ENCODE results near the gene MPZL1.

Gene MPZL1

GRCh38 chr1:167775178-167775577 is 53.4 kb downstream of the MPZL1 start:
- H3K4me1 ChIP-seq (ENCODE audit: control insufficient read depth, insufficient read depth, low read length): no peaks in the 10 kb centered on the region
- H3K4me3 ChIP-seq (ENCODE audit: insufficient read depth, low read depth, low read length): no peak overlapping the region
- H3K9me3 ChIP-seq (ENCODE audit: control insufficient read depth, low read length): no peaks in the 10 kb centered on the region
- peaks cover 21% of the 10 kb centered on the region for H3K36me3 ChIP-seq (ENCODE audit: control insufficient read depth, insufficient read depth, low read length)
- WGBS, 2 experiments: 96% methylated on average over 2 of the region's 2 CpGs; no CpG with 5 or more reads in 1 of the 2 experiments
- no peaks in the 10 kb centered on the region for H3K27me3 ChIP-seq (ENCODE audit: control insufficient read depth, insufficient read depth, low read length, poor library complexity, severe bottlenecking)
- H3K27ac ChIP-seq (ENCODE audit: insufficient read depth, low read depth, low read length, poor library complexity, severe bottlenecking): no peak overlapping the region

GRCh38 chr1:167776151-167776550 is 54.4 kb downstream of the MPZL1 start:
- Histone ChIP-seq H3K9me3 (ENCODE audit: control insufficient read depth, low read length) (no peaks in the 10 kb centered on the region), H3K36me3 (ENCODE audit: control insufficient read depth, insufficient read depth, low read length) (peaks cover 22% of the 10 kb centered on the region)
- WGBS, 2 experiments: 98 to 100% methylated on average over 1 of the region's 1 CpG

GRCh38 chr1:167776616-167777268 is 55.0 kb downstream of the MPZL1 start:
- 93 to 100% methylated on average over 1 of the region's 1 CpG for WGBS, 2 experiments
- no peak overlapping the region for H3K4me3 ChIP-seq (ENCODE audit: insufficient read depth, low read depth, low read length)
- H3K27ac ChIP-seq (ENCODE audit: insufficient read depth, low read depth, low read length, poor library complexity, severe bottlenecking): no peak overlapping the region
- peaks cover 19% of the 10 kb centered on the region for H3K36me3 ChIP-seq (ENCODE audit: control insufficient read depth, insufficient read depth, low read length)
- H3K4me1 ChIP-seq (ENCODE audit: control insufficient read depth, insufficient read depth, low read length): no peaks in the 10 kb centered on the region
- no peaks in the 10 kb centered on the region for H3K9me3 ChIP-seq (ENCODE audit: control insufficient read depth, low read length)
- no peaks in the 10 kb centered on the region for H3K27me3 ChIP-seq (ENCODE audit: control insufficient read depth, insufficient read depth, low read length, poor library complexity, severe bottlenecking)

More at GRCh38 chr1:167776151-167776550, 54.4 kb downstream of the MPZL1 start:
- Histone ChIP-seq H3K27ac (ENCODE audit: insufficient read depth, low read depth, low read length, poor library complexity, severe bottlenecking) (no peak overlapping the region), H3K4me1 (ENCODE audit: control insufficient read depth, insufficient read depth, low read length) (no peaks in the 10 kb centered on the region), H3K27me3 (ENCODE audit: control insufficient read depth, insufficient read depth, low read length, poor library complexity, severe bottlenecking) (no peaks in the 10 kb centered on the region), H3K4me3 (ENCODE audit: insufficient read depth, low read depth, low read length) (no peak overlapping the region)

GRCh38 chr1:167777269-167777650 is 55.5 kb downstream of the MPZL1 start:
- Histone ChIP-seq H3K27ac (ENCODE audit: insufficient read depth, low read depth, low read length, poor library complexity, severe bottlenecking) (no peak overlapping the region), H3K36me3 (ENCODE audit: control insufficient read depth, insufficient read depth, low read length) (peaks cover 14% of the 10 kb centered on the region), H3K27me3 (ENCODE audit: control insufficient read depth, insufficient read depth, low read length, poor library complexity, severe bottlenecking) (no peaks in the 10 kb centered on the region), H3K4me3 (ENCODE audit: insufficient read depth, low read depth, low read length) (no peak overlapping the region), H3K4me1 (ENCODE audit: control insufficient read depth, insufficient read depth, low read length) (no peaks in the 10 kb centered on the region), H3K9me3 (ENCODE audit: control insufficient read depth, low read length) (no peaks in the 10 kb centered on the region)
- WGBS, 2 experiments: 95 to 96% methylated on average over 5 of the region's 5 CpGs

GRCh38 chr1:167781558-167781957 is 59.8 kb downstream of the MPZL1 start:
- Histone ChIP-seq H3K27me3 (ENCODE audit: control insufficient read depth, insufficient read depth, low read length, poor library complexity, severe bottlenecking) (no peaks in the 10 kb centered on the region), H3K9me3 (ENCODE audit: control insufficient read depth, low read length) (no peaks in the 10 kb centered on the region), H3K4me1 (ENCODE audit: control insufficient read depth, insufficient read depth, low read length) (no peaks in the 10 kb centered on the region), H3K36me3 (ENCODE audit: control insufficient read depth, insufficient read depth, low read length) (peaks cover 8% of the 10 kb centered on the region), H3K27ac (ENCODE audit: insufficient read depth, low read depth, low read length, poor library complexity, severe bottlenecking) (no peak overlapping the region), H3K4me3 (ENCODE audit: insufficient read depth, low read depth, low read length) (no peak overlapping the region)
- WGBS, 2 experiments: 80% methylated on average over 1 of the region's 2 CpGs; no CpG with 5 or more reads in 1 of the 2 experiments

- peaks cover 10% of the 10 kb centered on the region for H3K36me3 ChIP-seq (ENCODE audit: control insufficient read depth, insufficient read depth, low read length)
- no peak overlapping the region for H3K27ac ChIP-seq (ENCODE audit: insufficient read depth, low read depth, low read length, poor library complexity, severe bottlenecking)
- H3K9me3 ChIP-seq (ENCODE audit: control insufficient read depth, low read length): no peaks in the 10 kb centered on the region
- H3K4me1 ChIP-seq (ENCODE audit: control insufficient read depth, insufficient read depth, low read length): no peaks in the 10 kb centered on the region
- 96 to 100% methylated on average over 1 of the region's 1 CpG for WGBS, 2 experiments
- no peaks in the 10 kb centered on the region for H3K27me3 ChIP-seq (ENCODE audit: control insufficient read depth, insufficient read depth, low read length, poor library complexity, severe bottlenecking)
- no peak overlapping the region for H3K4me3 ChIP-seq (ENCODE audit: insufficient read depth, low read depth, low read length)
These were observed 61.2 kb downstream of the MPZL1 start for GRCh38 chr1:167782946-167783345.

- H3K9me3 ChIP-seq (ENCODE audit: control insufficient read depth, low read length): no peaks in the 10 kb centered on the region
- no peak overlapping the region for H3K27ac ChIP-seq (ENCODE audit: insufficient read depth, low read depth, low read length, poor library complexity, severe bottlenecking)
- H3K36me3 ChIP-seq (ENCODE audit: control insufficient read depth, insufficient read depth, low read length): peaks cover 10% of the 10 kb centered on the region
- WGBS, 2 experiments: 94 to 97% methylated on average over 3 of the region's 3 CpGs
- no peaks in the 10 kb centered on the region for H3K27me3 ChIP-seq (ENCODE audit: control insufficient read depth, insufficient read depth, low read length, poor library complexity, severe bottlenecking)
- H3K4me1 ChIP-seq (ENCODE audit: control insufficient read depth, insufficient read depth, low read length): no peaks in the 10 kb centered on the region
- no peak overlapping the region for H3K4me3 ChIP-seq (ENCODE audit: insufficient read depth, low read depth, low read length)
These were observed 63.2 kb downstream of the MPZL1 start for GRCh38 chr1:167784876-167785550.

GRCh38 chr1:167786502-167786901 is 64.7 kb downstream of the MPZL1 start:
- Histone ChIP-seq H3K27ac (ENCODE audit: insufficient read depth, low read depth, low read length, poor library complexity, severe bottlenecking) (no peak overlapping the region), H3K9me3 (ENCODE audit: control insufficient read depth, low read length) (no peaks in the 10 kb centered on the region), H3K4me3 (ENCODE audit: insufficient read depth, low read depth, low read length) (no peak overlapping the region), H3K27me3 (ENCODE audit: control insufficient read depth, insufficient read depth, low read length, poor library complexity, severe bottlenecking) (no peaks in the 10 kb centered on the region), H3K4me1 (ENCODE audit: control insufficient read depth, insufficient read depth, low read length) (no peaks in the 10 kb centered on the region), H3K36me3 (ENCODE audit: control insufficient read depth, insufficient read depth, low read length) (peaks cover 6% of the 10 kb centered on the region)
- 85 to 87% methylated on average over 5 of the region's 5 CpGs for WGBS, 2 experiments

- WGBS, 2 experiments: 95 to 97% methylated on average over 3 of the region's 3 CpGs
- H3K9me3 ChIP-seq (ENCODE audit: control insufficient read depth, low read length): no peaks in the 10 kb centered on the region
- H3K36me3 ChIP-seq (ENCODE audit: control insufficient read depth, insufficient read depth, low read length): peaks cover 6% of the 10 kb centered on the region
- no peaks in the 10 kb centered on the region for H3K27me3 ChIP-seq (ENCODE audit: control insufficient read depth, insufficient read depth, low read length, poor library complexity, severe bottlenecking)
- no peaks in the 10 kb centered on the region for H3K4me1 ChIP-seq (ENCODE audit: control insufficient read depth, insufficient read depth, low read length)
- no peak overlapping the region for H3K4me3 ChIP-seq (ENCODE audit: insufficient read depth, low read depth, low read length)
- no peak overlapping the region for H3K27ac ChIP-seq (ENCODE audit: insufficient read depth, low read depth, low read length, poor library complexity, severe bottlenecking)
These were observed 67.7 kb downstream of the MPZL1 start for GRCh38 chr1:167789501-167789900.

GRCh38 chr1:167790117-167790516 is 68.3 kb downstream of the MPZL1 start:
- H3K4me3 ChIP-seq (ENCODE audit: insufficient read depth, low read depth, low read length): no peak overlapping the region
- H3K27ac ChIP-seq (ENCODE audit: insufficient read depth, low read depth, low read length, poor library complexity, severe bottlenecking): no peak overlapping the region
- H3K9me3 ChIP-seq (ENCODE audit: control insufficient read depth, low read length): no peaks in the 10 kb centered on the region
- WGBS, 2 experiments: 95 to 96% methylated on average over 5 of the region's 5 CpGs
- peaks cover 6% of the 10 kb centered on the region for H3K36me3 ChIP-seq (ENCODE audit: control insufficient read depth, insufficient read depth, low read length)
- H3K27me3 ChIP-seq (ENCODE audit: control insufficient read depth, insufficient read depth, low read length, poor library complexity, severe bottlenecking): no peaks in the 10 kb centered on the region
- H3K4me1 ChIP-seq (ENCODE audit: control insufficient read depth, insufficient read depth, low read length): no peaks in the 10 kb centered on the region

Measured in ectodermal cell (in vitro differentiated cells).